Neural crest cell (in vitro differentiated cells): ENCODE results near the gene PRODH. TPM values are rescaled to one million over a fixed set of nuclear protein-coding genes. Genes with fewer than 3 reads are reported as not detected.
"Not testable (repeated sequence)": the region's sequence is repeated elsewhere in the genome, so short reads cannot be mapped to it uniquely, and the experiment has no call there.

Experiments
- DNase-seq: peaks from one replicate; pipeline ENCODE4 v3.0.0; 2021; ENCODE audit warnings: low read depth, mixed read lengths, low spot score
- H3K27ac Mint-ChIP-seq: one replicate; pipeline ENCODE4 v1.8.0; 2021; ENCODE audit warnings: mild to moderate bottlenecking, mixed read lengths; ENCODE audit not compliant: unreplicated experiment
- H3K27me3 Mint-ChIP-seq: 2 replicates; pipeline ENCODE4 v1.8.0; 2021; ENCODE audit warnings: low read depth, mild to moderate bottlenecking, mixed read lengths
- H3K36me3 Mint-ChIP-seq: 2 replicates; pipeline ENCODE4 v1.8.0; 2021; ENCODE audit warnings: low read depth, mild to moderate bottlenecking, mixed read lengths
- H3K4me1 Mint-ChIP-seq: 2 replicates; pipeline ENCODE4 v1.8.0; 2021; ENCODE audit warnings: mixed read lengths
- H3K4me3 Mint-ChIP-seq: one replicate; pipeline ENCODE4 v1.8.0; 2021; ENCODE audit warnings: mild to moderate bottlenecking, mixed read lengths
- H3K9me3 Mint-ChIP-seq: 2 replicates; pipeline ENCODE4 v1.8.0; 2021; ENCODE audit warnings: mixed read lengths
- total RNA-seq: library from RNA; stranded (reverse); gene quantifications from 2 replicates; pipeline ENCODE4 v1.2.1, GENCODE V29; 2021
- TF ChIP-seq, protein P1 (sequence below): fragments of 200-600 bp; sonication (generic); conservative IDR thresholded peaks from 2 replicates; pipeline ENCODE4 v1.5.0; 2021; ENCODE audit warnings: antibody characterized with exemption, mild to moderate bottlenecking

PRODH gene
- total RNA-seq, 1 donor from 2014 or later = 0.09 TPM

DNA sequence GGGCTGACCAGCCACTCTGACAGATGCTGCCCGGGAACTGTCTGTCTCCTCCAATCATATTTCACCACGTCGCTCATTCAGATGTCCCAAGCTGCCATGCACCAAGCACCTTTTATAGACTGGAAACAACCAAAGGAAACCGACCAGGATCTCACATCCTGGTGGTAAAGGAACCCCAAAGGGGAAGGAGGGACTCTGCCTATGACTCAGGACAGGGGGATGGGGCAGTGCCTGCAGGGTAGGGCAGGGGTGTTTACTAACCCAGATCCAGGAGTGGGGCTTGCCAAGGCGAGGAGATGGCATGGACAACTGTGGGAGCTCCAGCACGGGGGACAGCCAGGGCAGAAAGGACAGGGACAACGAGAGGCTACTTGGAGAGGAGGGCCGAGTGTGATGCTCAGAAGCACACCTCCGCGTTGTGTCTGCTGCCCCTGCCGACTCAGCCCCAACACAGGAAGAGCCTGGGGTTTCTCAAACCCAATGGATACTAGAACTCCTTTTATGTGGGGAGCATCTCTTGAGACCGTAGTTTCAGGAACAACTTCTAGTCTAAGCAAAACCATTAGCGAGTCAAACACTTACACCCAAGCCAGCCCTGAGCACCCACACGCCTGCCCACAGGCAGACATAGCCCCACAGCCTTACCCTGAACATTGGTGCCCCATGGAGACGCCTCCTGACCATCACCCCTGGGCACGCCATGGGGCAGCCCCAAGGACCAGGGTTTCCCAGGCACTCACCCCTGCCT is 4.0 kb downstream of the PRODH start:
- DNase-seq = no peak
- H3K4me1 Mint-ChIP-seq = no peaks in the 10 kb centered on the region
- no peaks in the 10 kb centered on the region for H3K36me3 Mint-ChIP-seq
- no peaks in the 10 kb centered on the region for H3K9me3 Mint-ChIP-seq
- H3K27me3 Mint-ChIP-seq = no peaks in the 10 kb centered on the region
- TF ChIP-seq, protein P1, sequence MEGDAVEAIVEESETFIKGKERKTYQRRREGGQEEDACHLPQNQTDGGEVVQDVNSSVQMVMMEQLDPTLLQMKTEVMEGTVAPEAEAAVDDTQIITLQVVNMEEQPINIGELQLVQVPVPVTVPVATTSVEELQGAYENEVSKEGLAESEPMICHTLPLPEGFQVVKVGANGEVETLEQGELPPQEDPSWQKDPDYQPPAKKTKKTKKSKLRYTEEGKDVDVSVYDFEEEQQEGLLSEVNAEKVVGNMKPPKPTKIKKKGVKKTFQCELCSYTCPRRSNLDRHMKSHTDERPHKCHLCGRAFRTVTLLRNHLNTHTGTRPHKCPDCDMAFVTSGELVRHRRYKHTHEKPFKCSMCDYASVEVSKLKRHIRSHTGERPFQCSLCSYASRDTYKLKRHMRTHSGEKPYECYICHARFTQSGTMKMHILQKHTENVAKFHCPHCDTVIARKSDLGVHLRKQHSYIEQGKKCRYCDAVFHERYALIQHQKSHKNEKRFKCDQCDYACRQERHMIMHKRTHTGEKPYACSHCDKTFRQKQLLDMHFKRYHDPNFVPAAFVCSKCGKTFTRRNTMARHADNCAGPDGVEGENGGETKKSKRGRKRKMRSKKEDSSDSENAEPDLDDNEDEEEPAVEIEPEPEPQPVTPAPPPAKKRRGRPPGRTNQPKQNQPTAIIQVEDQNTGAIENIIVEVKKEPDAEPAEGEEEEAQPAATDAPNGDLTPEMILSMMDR = no peak
- no peak overlapping the region for H3K4me3 Mint-ChIP-seq
- no peak overlapping the region for H3K27ac Mint-ChIP-seq

DNA sequence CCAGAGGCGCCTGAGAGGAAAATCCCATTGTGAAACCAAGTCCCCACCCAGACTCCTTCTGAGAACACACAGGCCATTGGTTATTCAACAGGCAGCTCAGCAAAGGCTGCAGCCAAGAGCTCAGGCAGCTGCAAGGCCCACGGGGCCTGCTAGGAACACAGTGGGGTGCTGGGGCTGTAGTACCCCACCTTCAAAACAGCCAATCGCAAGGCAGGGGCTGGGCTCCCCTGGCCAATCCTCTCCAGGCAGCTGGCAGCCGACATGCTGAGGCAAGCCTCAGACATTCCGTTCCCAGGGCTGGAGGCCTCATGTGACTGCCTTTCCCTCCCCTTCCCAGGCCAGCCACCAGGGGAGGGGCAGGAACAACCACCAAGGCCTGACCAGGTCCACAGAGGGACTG is 6.6 kb downstream of the PRODH start:
- no peak overlapping the region for H3K4me3 Mint-ChIP-seq
- H3K4me1 Mint-ChIP-seq = no peaks in the 10 kb centered on the region
- no peaks in the 10 kb centered on the region for H3K9me3 Mint-ChIP-seq
- H3K36me3 Mint-ChIP-seq = no peaks in the 10 kb centered on the region
- no peak for DNase-seq
- no peak overlapping the region for H3K27ac Mint-ChIP-seq
- TF ChIP-seq, protein P1 = no peak
- no peaks in the 10 kb centered on the region for H3K27me3 Mint-ChIP-seq

DNA sequence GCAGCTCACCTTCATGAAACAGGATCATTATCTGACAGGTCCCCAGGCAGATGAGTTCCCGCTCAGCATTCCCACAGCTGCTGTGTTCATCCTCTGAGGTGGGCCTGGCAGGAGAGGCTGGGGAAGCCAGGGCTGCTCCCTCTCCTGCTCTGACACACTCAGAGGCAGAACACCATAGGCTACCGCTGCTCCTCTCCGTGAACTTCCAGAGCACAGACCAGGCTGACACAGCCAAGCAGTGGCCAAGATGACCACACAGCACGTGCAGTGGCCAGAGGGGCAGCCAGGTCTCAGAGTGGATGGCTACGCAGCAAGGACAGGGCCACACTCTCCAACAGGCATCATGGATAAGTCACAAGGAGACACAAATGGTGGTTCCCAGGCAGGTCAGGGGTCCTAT is 8.5 kb downstream of the PRODH start:
- TF ChIP-seq, protein P1 = no peak
- H3K27ac Mint-ChIP-seq = no peak overlapping the region
- no peaks in the 10 kb centered on the region for H3K4me1 Mint-ChIP-seq
- DNase-seq = no peak
- no peak overlapping the region for H3K4me3 Mint-ChIP-seq
- no peaks in the 10 kb centered on the region for H3K36me3 Mint-ChIP-seq
- H3K27me3 Mint-ChIP-seq = no peaks in the 10 kb centered on the region
- no peaks in the 10 kb centered on the region for H3K9me3 Mint-ChIP-seq

DNA sequence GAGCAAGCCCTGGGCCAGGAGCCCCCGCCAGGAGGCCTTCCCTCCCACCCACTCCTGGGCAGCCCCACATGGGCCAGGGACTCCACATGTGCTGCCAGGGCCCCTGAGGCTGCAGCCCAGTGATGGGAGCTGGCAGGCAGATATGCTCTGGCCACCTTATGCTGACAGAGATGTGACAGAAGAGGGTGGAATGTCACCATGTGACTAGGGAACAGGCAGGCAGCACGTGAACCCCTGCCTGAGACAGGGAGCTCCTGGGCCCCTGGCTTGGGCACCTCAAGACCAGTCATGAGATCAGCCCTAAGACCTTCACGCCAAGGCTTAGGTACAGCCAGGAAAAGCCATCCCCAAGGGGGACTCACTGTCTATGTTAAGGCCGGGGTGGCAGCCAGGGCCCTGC is 9.1 kb downstream of the PRODH start:
- H3K4me3 Mint-ChIP-seq = no peak overlapping the region
- H3K27me3 Mint-ChIP-seq = no peaks in the 10 kb centered on the region
- H3K9me3 Mint-ChIP-seq = no peaks in the 10 kb centered on the region
- no peaks in the 10 kb centered on the region for H3K36me3 Mint-ChIP-seq
- no peak for DNase-seq
- no peak overlapping the region for H3K27ac Mint-ChIP-seq
- H3K4me1 Mint-ChIP-seq = no peaks in the 10 kb centered on the region
- TF ChIP-seq, protein P1 = no peak

DNA sequence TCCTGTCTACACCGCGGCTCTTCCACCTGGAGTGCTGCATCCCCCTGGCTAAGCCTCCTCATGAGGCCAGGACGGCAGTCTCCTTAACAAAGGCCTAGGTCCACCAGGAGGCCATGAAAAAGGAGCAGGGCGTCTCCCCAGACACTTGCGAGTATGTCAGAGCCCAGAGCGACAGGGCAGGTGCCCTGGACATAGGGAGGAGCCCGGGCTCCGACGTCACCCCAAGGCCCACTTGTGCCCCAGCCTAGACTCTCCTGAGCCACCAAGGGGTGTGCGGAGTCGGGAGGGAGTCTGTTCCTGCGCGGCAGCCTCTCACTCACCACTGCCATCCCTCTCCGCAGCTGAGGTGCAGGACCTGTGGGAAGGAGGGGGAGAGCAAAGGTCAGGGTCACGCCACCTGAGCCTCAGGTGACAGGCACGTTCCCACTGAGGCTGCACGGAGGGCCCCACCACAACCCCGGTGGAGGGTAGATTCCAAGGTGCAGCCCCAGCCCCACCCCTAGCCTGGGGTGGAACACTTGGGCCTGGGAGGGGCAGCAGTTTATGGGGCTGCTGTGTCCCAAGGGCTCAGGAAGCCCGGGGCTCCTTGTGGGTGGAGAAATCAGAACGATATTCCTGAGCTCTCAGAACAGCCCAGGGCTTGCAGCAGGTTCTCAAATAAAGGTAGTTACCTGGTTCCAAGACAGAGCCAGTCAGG is 10.6 kb downstream of the PRODH start:
- Mint-ChIP-seq H3K4me3 (no peak overlapping the region), H3K36me3 (no peaks in the 10 kb centered on the region), H3K9me3 (no peaks in the 10 kb centered on the region), H3K27me3 (no peaks in the 10 kb centered on the region), H3K4me1 (no peaks in the 10 kb centered on the region), H3K27ac (no peak overlapping the region)
- TF ChIP-seq, protein P1 = no peak
- no peak for DNase-seq

DNA sequence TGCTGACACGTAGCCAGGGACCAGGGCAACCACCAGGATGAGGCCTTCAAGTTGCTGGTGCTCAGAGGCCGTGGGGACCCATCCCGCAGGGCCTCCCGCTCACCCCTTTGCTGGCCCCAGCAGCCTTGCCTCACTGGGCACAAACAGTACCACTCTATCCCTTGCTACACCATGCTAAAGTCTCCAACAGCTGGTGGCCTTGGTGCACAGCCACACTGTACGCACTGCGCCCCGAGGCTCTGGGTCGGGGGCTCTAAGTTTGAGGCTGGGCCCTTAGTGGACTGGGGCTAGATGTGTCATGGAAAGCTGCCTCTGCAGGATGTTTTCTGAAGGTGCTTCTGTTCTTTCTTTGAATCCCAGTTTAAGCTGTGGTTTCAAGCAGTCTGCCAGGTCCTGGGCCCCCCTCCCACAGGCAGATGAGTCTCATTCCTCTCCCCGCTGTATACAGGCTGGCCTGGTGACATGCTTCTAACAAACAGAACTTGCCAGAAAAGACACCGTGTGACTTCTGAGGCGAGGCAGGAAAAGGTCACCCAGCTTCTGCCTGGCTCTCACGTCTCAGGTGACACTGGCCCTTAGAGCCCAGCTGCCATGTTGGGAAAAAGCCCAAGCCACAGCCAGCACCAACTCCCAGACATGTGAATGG is 15.7 kb downstream of the PRODH start:
- not testable (repeated sequence) for H3K27me3 Mint-ChIP-seq, DNase-seq, H3K4me1 Mint-ChIP-seq, H3K27ac Mint-ChIP-seq, H3K9me3 Mint-ChIP-seq, H3K36me3 Mint-ChIP-seq, H3K4me3 Mint-ChIP-seq

DNA sequence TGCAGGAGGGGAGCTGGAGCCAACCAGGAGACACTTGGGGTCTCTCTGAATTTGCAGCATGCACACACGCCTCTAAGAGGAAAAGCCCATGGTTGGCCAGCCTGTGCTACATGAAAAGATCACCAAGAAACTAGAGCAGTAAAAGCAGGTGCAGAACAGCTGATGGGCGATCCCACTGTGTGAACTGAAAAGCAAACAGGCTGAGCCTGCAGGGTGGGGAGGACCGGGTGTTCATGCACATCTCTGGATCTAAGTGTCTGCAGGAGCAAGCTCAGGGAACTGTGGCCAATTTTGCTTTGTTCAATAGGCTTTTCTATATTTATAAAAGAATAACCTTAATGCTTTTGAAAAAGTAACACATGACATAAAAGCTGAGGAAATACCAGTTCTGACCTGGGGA is 18.3 kb downstream of the PRODH start:
- not testable (repeated sequence) for H3K4me1 Mint-ChIP-seq, H3K36me3 Mint-ChIP-seq, H3K4me3 Mint-ChIP-seq, H3K9me3 Mint-ChIP-seq, H3K27ac Mint-ChIP-seq, H3K27me3 Mint-ChIP-seq, DNase-seq

DNA sequence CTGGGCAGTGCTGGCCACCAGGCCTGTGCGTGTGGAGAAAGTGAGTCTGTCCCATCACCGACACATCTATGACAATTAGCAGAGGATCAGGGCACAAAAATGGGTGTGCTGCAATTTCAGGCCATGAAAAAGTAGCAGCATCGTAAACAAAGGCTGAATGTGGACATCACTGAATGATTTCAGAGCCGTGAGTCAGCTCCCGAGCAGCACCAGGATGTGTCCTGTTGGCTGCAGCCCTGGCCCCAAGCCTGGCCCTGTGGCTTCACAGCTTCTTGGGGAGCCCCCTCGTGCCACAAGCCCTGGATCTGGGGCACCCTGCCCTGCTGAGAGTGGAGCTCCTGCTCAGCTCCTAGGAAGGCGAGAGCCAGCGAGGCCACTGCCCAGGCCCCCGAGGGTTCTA is 20.5 kb downstream of the PRODH start:
- not testable (repeated sequence) for H3K4me3 Mint-ChIP-seq, H3K36me3 Mint-ChIP-seq

More for the DNA sequence above, 20.5 kb downstream of the PRODH start:
- H3K9me3 Mint-ChIP-seq, DNase-seq, H3K4me1 Mint-ChIP-seq, H3K27me3 Mint-ChIP-seq, H3K27ac Mint-ChIP-seq: not testable (repeated sequence)
